WTC11 (cell line): ENCODE data around the gene ERMP1. TPM values are rescaled to one million over a fixed set of nuclear protein-coding genes. Genes with fewer than 3 reads are reported as not detected.

Experiments
- ATAC-seq: fragments of 200-7000 bp; cut with Tn5 transposase; 2 replicates; pipeline ENCODE4 v1.10.0; 2021; ENCODE audit warnings: mild to moderate bottlenecking, moderate library complexity
- CTCF ChIA-PET: fragments of 300-600 bp; sonication (Branson Sonifier 250); formaldehyde crosslinking; loops from one replicate; lab custom pipeline; 2021; ENCODE audit warnings: antibody characterized with exemption; lab: Charles Lee
- POLR2A ChIA-PET: fragments of 350-600 bp; sonication (Branson Sonifier 250); formaldehyde crosslinking; loops from one replicate; lab custom pipeline; 2021; ENCODE audit warnings: antibody characterized with exemption; lab: Charles Lee
- DNase-seq: peaks from one replicate; pipeline ENCODE4 v3.0.0; 2021; ENCODE audit warnings: low spot score
- H3K27ac Mint-ChIP-seq: 2 replicates; pipeline ENCODE4 v1.8.0; 2021; ENCODE audit warnings: mixed read lengths
- H3K27me3 Mint-ChIP-seq: 2 replicates; pipeline ENCODE4 v1.8.0; 2021; ENCODE audit warnings: low read depth, mild to moderate bottlenecking, moderate library complexity, mixed read lengths
- H3K36me3 Mint-ChIP-seq: 2 replicates; pipeline ENCODE4 v1.8.0; 2021; ENCODE audit warnings: mixed read lengths
- H3K4me1 Mint-ChIP-seq: 2 replicates; pipeline ENCODE4 v1.8.0; 2022; ENCODE audit warnings: mixed read lengths
- H3K4me3 Mint-ChIP-seq: 2 replicates; pipeline ENCODE4 v1.8.0; 2021; ENCODE audit warnings: mild to moderate bottlenecking, moderate library complexity, mixed read lengths
- H3K9me3 Mint-ChIP-seq: 2 replicates; pipeline ENCODE4 v1.8.0; 2021; ENCODE audit warnings: mixed read lengths
- ATF1 ChIP-seq: sonication (generic); formaldehyde crosslinking; IDR thresholded peaks from 2 replicates; pipeline ENCODE4 v1.8.1; 2023; ENCODE audit warnings: mild to moderate bottlenecking, moderate library complexity, missing genetic modification reagents
- FOXJ3 ChIP-seq: sonication (generic); formaldehyde crosslinking; IDR thresholded peaks from 2 replicates; pipeline ENCODE4 v1.9.0; 2021; ENCODE audit warnings: missing genetic modification reagents, mild to moderate bottlenecking, borderline replicate concordance
- GABPB1 ChIP-seq: sonication (generic); formaldehyde crosslinking; IDR thresholded peaks from 2 replicates; pipeline ENCODE4 v1.8.1; 2023; ENCODE audit warnings: mild to moderate bottlenecking, missing genetic modification reagents
- HMGA2 ChIP-seq: fragments of 250-450 bp; sonication (Bioruptor Pico); IDR thresholded peaks from 2 replicates; pipeline ENCODE4 v1.4.0; 2021; ENCODE audit warnings: mild to moderate bottlenecking, moderate library complexity
- IRF2 ChIP-seq: sonication (generic); formaldehyde crosslinking; IDR thresholded peaks from 2 replicates; pipeline ENCODE4 v1.8.0; 2022; ENCODE audit warnings: low read depth, missing genetic modification reagents, borderline replicate concordance
- NFATC4 ChIP-seq: fragments of 250-450 bp; sonication (Bioruptor Pico); IDR thresholded peaks from 2 replicates; pipeline ENCODE4 v1.9.0; 2021; ENCODE audit warnings: mild to moderate bottlenecking
- NFYB ChIP-seq: sonication (generic); formaldehyde crosslinking; conservative IDR thresholded peaks from 2 replicates; pipeline ENCODE4 v1.8.0; 2022; ENCODE audit warnings: low read depth, missing genetic modification reagents
- NR1H2 ChIP-seq: sonication (generic); formaldehyde crosslinking; IDR thresholded peaks from 2 replicates; pipeline ENCODE4 v1.9.0; 2021; ENCODE audit warnings: mild to moderate bottlenecking, moderate library complexity, missing genetic modification reagents
- SMAD3 ChIP-seq: sonication (generic); formaldehyde crosslinking; IDR thresholded peaks from 2 replicates; pipeline ENCODE4 v1.8.0; 2022; ENCODE audit warnings: missing genetic modification reagents, mild to moderate bottlenecking, borderline replicate concordance
- ZNF138 ChIP-seq: sonication (generic); formaldehyde crosslinking; conservative IDR thresholded peaks from 2 replicates; pipeline ENCODE4 v1.8.1; 2022; ENCODE audit warnings: mild to moderate bottlenecking, moderate library complexity, missing genetic modification reagents
- ZNF263 ChIP-seq: sonication (generic); formaldehyde crosslinking; IDR thresholded peaks from 2 replicates; pipeline ENCODE4 v1.8.1; 2022; ENCODE audit warnings: low read depth, mild to moderate bottlenecking, moderate library complexity, missing genetic modification reagents
- ZNF317 ChIP-seq: sonication (generic); formaldehyde crosslinking; IDR thresholded peaks from 2 replicates; pipeline ENCODE4 v1.8.1; 2023; ENCODE audit warnings: low read depth, mild to moderate bottlenecking, moderate library complexity, missing genetic modification reagents, borderline replicate concordance
- ZNF396 ChIP-seq: fragments of 250-450 bp; sonication (Bioruptor Pico); IDR thresholded peaks from 2 replicates; pipeline ENCODE4 v1.8.0; 2021; ENCODE audit warnings: mild to moderate bottlenecking, moderate library complexity, borderline replicate concordance
- ZNF423 ChIP-seq: fragments of 250-450 bp; sonication (Bioruptor Pico); IDR thresholded peaks from 2 replicates; pipeline ENCODE4 v2.1.2; 2022; ENCODE audit warnings: mild to moderate bottlenecking, moderate library complexity
- total RNA-seq: library from RNA; stranded (reverse); gene quantifications from 3 replicates; pipeline ENCODE4 v1.2.3, GENCODE V29; 2021
- TF ChIP-seq, protein P1 (sequence below): fragments of 250-450 bp; sonication (Bioruptor Pico); IDR thresholded peaks from 2 replicates; pipeline ENCODE4 v1.9.0; 2021; ENCODE audit warnings: mild to moderate bottlenecking
- TF ChIP-seq, protein P2 (sequence below): sonication (generic); formaldehyde crosslinking; IDR thresholded peaks from 2 replicates; pipeline ENCODE4 v1.8.1; 2023; ENCODE audit warnings: mild to moderate bottlenecking, missing genetic modification reagents, moderate library complexity
- TF ChIP-seq, protein P3 (sequence below): sonication (generic); formaldehyde crosslinking; IDR thresholded peaks from 2 replicates; pipeline ENCODE4 v1.8.1; 2023; ENCODE audit warnings: mild to moderate bottlenecking, missing genetic modification reagents
- TF ChIP-seq, protein P4 (sequence below): sonication (generic); formaldehyde crosslinking; IDR thresholded peaks from 2 replicates; pipeline ENCODE4 v1.8.0; 2022; ENCODE audit warnings: mild to moderate bottlenecking, missing genetic modification reagents
- TF ChIP-seq, protein P5 (sequence below): fragments of 200-600 bp; IDR thresholded peaks from 2 replicates; pipeline ENCODE4 v1.8.0; 2022; ENCODE audit warnings: antibody characterized with exemption
- TF ChIP-seq, protein P6 (sequence below): sonication (generic); formaldehyde crosslinking; IDR thresholded peaks from 2 replicates; pipeline ENCODE4 v1.8.1; 2023; ENCODE audit warnings: mild to moderate bottlenecking, missing genetic modification reagents, moderate library complexity
- TF ChIP-seq, protein P7 (sequence below): sonication (generic); formaldehyde crosslinking; IDR thresholded peaks from 2 replicates; pipeline ENCODE4 v1.8.0; 2022; ENCODE audit warnings: mild to moderate bottlenecking, missing genetic modification reagents
- TF ChIP-seq, protein P8 (sequence below): fragments of 250-450 bp; sonication (Bioruptor Pico); IDR thresholded peaks from 2 replicates; pipeline ENCODE4 v1.9.0; 2021; ENCODE audit warnings: mild to moderate bottlenecking, borderline replicate concordance

ERMP1 gene
- total RNA-seq, 1 experiment from 2014 or later = 25.4 TPM

DNA sequence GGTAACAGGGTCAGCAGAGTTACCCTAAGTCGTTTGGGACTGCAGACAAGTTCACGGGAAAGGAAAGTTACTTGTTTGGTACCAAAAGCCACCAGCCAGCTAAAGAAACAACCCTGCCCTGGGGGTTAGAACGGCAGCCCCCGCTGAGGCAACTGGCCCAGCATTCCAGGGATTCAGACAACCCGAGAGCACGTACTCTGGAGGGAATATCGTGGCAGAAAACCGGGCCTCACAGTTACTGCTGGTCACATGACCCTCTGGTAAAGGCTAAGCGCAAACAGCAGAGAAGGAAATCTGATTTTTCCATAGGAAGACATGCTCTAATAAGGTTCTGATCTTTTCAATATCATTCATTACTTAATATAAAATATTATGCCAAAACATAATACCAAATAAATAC is 35.3 kb upstream of the ERMP1 start:
- ChIA-PET POLR2A (no interaction called here), CTCF (interaction anchor here (1.9 kb wide), 1 partner anchor 35 kb away, joined by 7 read pairs; the partner anchor contains the start of gene ERMP1)
- Mint-ChIP-seq H3K4me1 (peaks cover 11% of the 10 kb centered on the region), H3K36me3 (no peaks in the 10 kb centered on the region), H3K27ac (no peak overlapping the region), H3K27me3 (peaks cover 4% of the 10 kb centered on the region; the same call in 1 of the 2 replicates), H3K4me3 (no peak overlapping the region), H3K9me3 (no peaks in the 10 kb centered on the region)
- TF ChIP-seq NR1H2 (CRISPR knock-in tag) = no peak
- no peak for TF ChIP-seq SMAD3 (CRISPR knock-in tag)
- TF ChIP-seq ZNF263 (CRISPR knock-in tag) = no peak
- TF ChIP-seq, protein P1, sequence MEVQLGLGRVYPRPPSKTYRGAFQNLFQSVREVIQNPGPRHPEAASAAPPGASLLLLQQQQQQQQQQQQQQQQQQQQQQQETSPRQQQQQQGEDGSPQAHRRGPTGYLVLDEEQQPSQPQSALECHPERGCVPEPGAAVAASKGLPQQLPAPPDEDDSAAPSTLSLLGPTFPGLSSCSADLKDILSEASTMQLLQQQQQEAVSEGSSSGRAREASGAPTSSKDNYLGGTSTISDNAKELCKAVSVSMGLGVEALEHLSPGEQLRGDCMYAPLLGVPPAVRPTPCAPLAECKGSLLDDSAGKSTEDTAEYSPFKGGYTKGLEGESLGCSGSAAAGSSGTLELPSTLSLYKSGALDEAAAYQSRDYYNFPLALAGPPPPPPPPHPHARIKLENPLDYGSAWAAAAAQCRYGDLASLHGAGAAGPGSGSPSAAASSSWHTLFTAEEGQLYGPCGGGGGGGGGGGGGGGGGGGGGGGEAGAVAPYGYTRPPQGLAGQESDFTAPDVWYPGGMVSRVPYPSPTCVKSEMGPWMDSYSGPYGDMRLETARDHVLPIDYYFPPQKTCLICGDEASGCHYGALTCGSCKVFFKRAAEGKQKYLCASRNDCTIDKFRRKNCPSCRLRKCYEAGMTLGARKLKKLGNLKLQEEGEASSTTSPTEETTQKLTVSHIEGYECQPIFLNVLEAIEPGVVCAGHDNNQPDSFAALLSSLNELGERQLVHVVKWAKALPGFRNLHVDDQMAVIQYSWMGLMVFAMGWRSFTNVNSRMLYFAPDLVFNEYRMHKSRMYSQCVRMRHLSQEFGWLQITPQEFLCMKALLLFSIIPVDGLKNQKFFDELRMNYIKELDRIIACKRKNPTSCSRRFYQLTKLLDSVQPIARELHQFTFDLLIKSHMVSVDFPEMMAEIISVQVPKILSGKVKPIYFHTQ = no peak
- no peak for TF ChIP-seq NFYB
- TF ChIP-seq, protein P2, sequence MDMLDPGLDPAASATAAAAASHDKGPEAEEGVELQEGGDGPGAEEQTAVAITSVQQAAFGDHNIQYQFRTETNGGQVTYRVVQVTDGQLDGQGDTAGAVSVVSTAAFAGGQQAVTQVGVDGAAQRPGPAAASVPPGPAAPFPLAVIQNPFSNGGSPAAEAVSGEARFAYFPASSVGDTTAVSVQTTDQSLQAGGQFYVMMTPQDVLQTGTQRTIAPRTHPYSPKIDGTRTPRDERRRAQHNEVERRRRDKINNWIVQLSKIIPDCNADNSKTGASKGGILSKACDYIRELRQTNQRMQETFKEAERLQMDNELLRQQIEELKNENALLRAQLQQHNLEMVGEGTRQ (CRISPR knock-in tag) = peak; percentile 63
- TF ChIP-seq GABPB1 (CRISPR knock-in tag) = no peak
- TF ChIP-seq ZNF423 = no peak
- TF ChIP-seq ZNF396 (CRISPR knock-in tag) = no peak
- TF ChIP-seq, protein P3, sequence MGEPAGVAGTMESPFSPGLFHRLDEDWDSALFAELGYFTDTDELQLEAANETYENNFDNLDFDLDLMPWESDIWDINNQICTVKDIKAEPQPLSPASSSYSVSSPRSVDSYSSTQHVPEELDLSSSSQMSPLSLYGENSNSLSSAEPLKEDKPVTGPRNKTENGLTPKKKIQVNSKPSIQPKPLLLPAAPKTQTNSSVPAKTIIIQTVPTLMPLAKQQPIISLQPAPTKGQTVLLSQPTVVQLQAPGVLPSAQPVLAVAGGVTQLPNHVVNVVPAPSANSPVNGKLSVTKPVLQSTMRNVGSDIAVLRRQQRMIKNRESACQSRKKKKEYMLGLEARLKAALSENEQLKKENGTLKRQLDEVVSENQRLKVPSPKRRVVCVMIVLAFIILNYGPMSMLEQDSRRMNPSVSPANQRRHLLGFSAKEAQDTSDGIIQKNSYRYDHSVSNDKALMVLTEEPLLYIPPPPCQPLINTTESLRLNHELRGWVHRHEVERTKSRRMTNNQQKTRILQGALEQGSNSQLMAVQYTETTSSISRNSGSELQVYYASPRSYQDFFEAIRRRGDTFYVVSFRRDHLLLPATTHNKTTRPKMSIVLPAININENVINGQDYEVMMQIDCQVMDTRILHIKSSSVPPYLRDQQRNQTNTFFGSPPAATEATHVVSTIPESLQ (CRISPR knock-in tag) = no peak
- TF ChIP-seq, protein P4, sequence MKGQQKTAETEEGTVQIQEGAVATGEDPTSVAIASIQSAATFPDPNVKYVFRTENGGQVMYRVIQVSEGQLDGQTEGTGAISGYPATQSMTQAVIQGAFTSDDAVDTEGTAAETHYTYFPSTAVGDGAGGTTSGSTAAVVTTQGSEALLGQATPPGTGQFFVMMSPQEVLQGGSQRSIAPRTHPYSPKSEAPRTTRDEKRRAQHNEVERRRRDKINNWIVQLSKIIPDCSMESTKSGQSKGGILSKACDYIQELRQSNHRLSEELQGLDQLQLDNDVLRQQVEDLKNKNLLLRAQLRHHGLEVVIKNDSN (CRISPR knock-in tag) = peak; percentile 62; the same call in 1 of the 2 replicates
- TF ChIP-seq ATF1 (CRISPR knock-in tag) = no peak
- no peak for TF ChIP-seq IRF2 (CRISPR knock-in tag)
- TF ChIP-seq, protein P5, sequence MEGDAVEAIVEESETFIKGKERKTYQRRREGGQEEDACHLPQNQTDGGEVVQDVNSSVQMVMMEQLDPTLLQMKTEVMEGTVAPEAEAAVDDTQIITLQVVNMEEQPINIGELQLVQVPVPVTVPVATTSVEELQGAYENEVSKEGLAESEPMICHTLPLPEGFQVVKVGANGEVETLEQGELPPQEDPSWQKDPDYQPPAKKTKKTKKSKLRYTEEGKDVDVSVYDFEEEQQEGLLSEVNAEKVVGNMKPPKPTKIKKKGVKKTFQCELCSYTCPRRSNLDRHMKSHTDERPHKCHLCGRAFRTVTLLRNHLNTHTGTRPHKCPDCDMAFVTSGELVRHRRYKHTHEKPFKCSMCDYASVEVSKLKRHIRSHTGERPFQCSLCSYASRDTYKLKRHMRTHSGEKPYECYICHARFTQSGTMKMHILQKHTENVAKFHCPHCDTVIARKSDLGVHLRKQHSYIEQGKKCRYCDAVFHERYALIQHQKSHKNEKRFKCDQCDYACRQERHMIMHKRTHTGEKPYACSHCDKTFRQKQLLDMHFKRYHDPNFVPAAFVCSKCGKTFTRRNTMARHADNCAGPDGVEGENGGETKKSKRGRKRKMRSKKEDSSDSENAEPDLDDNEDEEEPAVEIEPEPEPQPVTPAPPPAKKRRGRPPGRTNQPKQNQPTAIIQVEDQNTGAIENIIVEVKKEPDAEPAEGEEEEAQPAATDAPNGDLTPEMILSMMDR = no peak
- no peak for ATAC-seq
- no peak for DNase-seq

DNA sequence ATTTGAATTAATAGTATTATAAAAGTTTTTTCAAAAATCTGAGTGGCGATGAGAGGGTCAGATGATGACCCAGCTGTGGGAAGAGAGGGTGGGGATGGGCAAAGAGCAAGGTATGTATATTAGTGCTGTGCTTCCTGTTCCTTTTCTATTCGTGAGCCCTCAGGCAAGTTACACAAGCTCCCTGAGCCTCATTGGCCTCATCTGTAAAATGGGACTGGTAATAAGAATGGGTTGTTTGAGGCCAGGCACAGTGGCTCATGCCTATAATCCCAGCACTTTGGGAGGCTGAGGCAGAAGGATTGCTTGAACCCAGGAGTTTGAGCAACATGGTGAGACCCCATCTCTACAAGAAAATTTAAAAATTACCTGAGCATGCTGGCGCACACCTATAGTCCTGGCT is 33.8 kb upstream of the ERMP1 start:
- Mint-ChIP-seq H3K27ac (no peak overlapping the region), H3K4me1 (peaks cover 5% of the 10 kb centered on the region), H3K9me3 (no peaks in the 10 kb centered on the region), H3K36me3 (no peaks in the 10 kb centered on the region), H3K4me3 (no peak overlapping the region), H3K27me3 (peaks cover 4% of the 10 kb centered on the region; the same call in 1 of the 2 replicates)
- CTCF ChIA-PET = interaction anchor here (1.2 to 1.6 kb wide), 2 partner anchors 20 to 157 kb away, joined by 3 to 5 read pairs; no protein-coding TSS in a partner anchor
- POLR2A ChIA-PET = no interaction called here
- DNase-seq = no peak
- ATAC-seq = no peak
- TF ChIP-seq HMGA2 (CRISPR knock-in tag) = no peak
- TF ChIP-seq FOXJ3 = no peak
- TF ChIP-seq ZNF263 (CRISPR knock-in tag) = no peak
- TF ChIP-seq, protein P6, sequence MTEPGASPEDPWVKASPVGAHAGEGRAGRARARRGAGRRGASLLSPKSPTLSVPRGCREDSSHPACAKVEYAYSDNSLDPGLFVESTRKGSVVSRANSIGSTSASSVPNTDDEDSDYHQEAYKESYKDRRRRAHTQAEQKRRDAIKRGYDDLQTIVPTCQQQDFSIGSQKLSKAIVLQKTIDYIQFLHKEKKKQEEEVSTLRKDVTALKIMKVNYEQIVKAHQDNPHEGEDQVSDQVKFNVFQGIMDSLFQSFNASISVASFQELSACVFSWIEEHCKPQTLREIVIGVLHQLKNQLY (CRISPR knock-in tag) = no peak
- TF ChIP-seq, protein P7, sequence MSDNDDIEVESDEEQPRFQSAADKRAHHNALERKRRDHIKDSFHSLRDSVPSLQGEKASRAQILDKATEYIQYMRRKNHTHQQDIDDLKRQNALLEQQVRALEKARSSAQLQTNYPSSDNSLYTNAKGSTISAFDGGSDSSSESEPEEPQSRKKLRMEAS (CRISPR knock-in tag) = no peak
- TF ChIP-seq, protein P8, sequence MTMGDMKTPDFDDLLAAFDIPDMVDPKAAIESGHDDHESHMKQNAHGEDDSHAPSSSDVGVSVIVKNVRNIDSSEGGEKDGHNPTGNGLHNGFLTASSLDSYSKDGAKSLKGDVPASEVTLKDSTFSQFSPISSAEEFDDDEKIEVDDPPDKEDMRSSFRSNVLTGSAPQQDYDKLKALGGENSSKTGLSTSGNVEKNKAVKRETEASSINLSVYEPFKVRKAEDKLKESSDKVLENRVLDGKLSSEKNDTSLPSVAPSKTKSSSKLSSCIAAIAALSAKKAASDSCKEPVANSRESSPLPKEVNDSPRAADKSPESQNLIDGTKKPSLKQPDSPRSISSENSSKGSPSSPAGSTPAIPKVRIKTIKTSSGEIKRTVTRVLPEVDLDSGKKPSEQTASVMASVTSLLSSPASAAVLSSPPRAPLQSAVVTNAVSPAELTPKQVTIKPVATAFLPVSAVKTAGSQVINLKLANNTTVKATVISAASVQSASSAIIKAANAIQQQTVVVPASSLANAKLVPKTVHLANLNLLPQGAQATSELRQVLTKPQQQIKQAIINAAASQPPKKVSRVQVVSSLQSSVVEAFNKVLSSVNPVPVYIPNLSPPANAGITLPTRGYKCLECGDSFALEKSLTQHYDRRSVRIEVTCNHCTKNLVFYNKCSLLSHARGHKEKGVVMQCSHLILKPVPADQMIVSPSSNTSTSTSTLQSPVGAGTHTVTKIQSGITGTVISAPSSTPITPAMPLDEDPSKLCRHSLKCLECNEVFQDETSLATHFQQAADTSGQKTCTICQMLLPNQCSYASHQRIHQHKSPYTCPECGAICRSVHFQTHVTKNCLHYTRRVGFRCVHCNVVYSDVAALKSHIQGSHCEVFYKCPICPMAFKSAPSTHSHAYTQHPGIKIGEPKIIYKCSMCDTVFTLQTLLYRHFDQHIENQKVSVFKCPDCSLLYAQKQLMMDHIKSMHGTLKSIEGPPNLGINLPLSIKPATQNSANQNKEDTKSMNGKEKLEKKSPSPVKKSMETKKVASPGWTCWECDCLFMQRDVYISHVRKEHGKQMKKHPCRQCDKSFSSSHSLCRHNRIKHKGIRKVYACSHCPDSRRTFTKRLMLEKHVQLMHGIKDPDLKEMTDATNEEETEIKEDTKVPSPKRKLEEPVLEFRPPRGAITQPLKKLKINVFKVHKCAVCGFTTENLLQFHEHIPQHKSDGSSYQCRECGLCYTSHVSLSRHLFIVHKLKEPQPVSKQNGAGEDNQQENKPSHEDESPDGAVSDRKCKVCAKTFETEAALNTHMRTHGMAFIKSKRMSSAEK (CRISPR knock-in tag) = no peak
- no peak for TF ChIP-seq NFATC4
- TF ChIP-seq ZNF138 (CRISPR knock-in tag) = no peak
- TF ChIP-seq ZNF317 = no peak
